GM19324 (cell line): Measurements from ENCODE around the gene ELMOD3.
"Not testable (repeated sequence)": the region's sequence is repeated elsewhere in the genome, so short reads cannot be mapped to it uniquely, and the experiment has no call there.

Experiments used
- ATAC-seq: cut with Tn5 transposase; IDR thresholded peaks from one replicate; pipeline ENCODE4 v1.9.1; 2021; ENCODE audit warnings: mild to moderate bottlenecking, moderate library complexity; ENCODE audit not compliant: unreplicated experiment, low FRiP score

The ELMOD3 gene

DNA sequence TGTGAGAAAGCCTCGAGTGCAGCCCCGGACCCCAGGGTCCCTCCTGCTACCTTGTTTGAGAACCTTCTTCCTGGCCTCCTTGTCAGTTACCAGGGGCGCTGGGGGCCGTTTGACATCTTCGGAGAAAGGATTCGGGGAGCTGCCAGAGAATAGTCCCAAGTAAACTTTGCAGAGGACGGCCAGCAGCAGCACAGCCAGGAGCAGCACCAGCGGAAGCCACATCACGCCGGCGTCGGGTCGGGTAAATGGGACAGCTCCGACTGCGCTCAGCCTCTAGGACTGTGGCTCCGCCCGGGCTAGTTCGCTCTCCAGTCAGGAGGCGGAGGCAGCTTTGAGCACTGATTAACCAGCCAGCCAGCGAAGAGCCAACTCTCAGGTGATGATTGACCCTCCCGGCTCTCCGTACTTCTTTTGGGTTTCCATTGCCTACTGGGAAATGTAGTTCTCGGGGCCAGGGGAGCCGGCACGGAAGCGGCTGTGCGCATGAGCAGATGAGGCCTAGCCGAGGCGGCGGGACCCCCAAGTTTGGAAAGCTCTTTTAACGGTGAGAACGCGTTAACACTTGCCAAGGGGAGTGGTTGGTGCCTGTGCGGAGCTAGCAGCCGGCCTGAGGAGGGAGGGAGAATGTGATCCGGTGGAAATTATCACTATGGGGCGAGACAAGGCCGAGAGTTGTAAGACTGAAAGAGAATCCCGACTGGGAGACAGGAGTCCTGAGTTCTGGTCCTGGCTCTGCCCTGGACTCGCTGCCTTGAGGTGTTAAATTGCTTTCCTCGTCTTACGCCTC lies at the start of gene ELMOD3, which contains the start of gene RETSAT:
Gene ELMOD3, plus strand, starts transcription at position 484 of the 787 bp plus-strand sequence. CDS start 2,430 bp downstream, outside the sequence.
Gene RETSAT, minus strand, starts transcription at position 243 of the 787 bp plus-strand sequence. Its CDS starts 21 bp downstream, at position 222.
- peak; percentile 96 for ATAC-seq

DNA sequence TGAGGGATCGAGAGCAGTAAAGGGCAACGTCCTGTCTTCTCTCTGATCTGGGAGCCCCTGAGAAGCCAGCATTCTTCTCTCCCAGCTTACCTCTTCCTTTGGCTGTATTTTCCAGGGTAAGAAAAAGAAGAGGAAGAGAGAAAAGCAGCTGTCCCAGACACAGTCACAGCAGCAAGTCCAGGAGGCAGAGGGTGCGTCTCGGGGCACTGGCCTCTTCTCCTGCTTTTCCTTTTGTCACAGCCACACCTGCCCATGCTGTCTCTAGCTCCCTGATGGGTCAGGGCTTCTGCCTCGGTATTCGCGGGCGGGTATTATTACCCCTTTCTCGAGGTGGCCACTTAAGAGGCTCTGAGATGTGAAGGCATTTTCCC lies 47.1 kb upstream of the ELMOD3 start:
- ATAC-seq = no peak

DNA sequence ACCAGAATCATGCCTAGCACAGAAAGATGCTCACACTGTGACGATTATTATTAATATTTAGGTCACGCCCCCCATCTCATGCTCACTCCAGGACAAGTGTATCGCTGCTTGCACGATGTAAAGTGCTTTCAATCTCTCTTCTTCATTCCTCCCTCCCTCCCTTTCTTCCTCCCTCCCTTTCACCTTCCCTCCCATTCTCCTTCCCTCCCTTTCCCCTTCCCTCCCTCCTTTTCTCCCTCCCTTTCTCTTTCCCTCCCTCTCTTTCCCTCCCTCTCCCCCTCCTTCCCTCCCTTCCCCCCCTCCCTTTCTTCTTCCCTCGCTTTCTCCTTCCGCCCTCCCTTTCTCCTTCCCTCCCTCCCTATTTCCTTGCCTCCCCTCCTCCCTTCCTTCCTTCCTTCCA lies 46.4 kb upstream of the ELMOD3 start:
- no peak for ATAC-seq

DNA sequence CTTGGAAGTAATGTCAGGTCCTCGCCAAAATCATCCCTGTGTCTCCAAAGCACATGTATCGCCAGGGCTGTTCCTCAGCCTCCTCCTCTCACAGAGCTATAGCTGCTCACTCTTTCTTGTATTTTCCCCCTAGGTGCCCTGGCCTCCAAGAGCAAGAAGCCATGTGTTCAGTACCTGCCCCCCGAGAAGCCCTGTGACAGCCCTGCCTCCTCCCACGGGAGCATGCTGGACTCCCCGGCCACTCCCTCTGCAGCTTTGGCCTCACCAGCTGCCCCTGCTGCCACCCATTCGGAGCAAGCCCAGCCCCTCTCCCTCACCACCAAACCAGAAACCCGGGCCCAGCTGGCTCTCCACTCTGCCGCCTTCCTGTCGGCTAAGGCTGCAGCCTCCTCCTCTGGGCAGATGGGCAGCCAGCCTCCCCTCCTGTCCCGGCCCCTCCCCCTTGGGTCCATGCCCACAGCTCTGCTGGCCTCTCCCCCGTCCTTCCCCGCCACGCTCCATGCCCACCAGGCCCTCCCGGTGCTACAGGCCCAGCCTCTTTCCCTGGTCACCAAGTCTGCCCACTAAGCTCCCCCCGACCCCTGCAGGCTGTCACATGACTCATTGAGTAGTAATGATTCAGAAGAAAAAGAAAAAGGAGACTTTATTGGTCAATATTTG lies 45.5 kb upstream of the ELMOD3 start:
- peak; percentile 39 for ATAC-seq

DNA sequence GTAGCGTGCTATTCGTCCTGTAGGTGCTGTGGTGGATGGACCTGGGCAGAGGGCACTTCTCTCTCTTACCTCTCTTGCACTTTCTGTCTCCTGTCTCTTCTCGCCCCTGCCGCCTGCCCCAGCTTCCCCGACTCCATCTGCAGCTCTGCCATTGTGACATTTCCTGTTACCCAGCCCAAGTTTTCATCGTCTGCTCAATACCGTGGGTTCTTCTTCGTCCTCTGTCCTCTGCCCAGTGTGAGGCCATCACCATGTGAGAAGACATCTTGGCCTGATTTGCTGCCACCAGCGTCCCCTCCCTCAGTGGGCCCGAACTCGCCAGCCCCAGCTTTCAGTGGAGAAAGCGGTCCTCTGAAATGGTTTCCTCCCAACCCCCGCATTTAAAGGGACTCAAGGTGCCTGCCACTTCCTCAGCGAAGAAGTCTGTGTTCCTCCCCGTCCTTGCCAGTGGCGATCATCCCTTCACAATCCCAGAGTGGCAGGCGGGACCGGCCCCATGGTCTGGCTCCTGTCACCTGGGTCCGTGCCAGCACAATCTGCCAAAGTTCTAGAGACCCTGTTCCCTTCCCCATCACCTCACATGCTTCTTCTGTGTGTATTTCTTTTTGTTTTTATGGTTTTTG lies 44.8 kb upstream of the ELMOD3 start:
- ATAC-seq = peak; percentile 39

DNA sequence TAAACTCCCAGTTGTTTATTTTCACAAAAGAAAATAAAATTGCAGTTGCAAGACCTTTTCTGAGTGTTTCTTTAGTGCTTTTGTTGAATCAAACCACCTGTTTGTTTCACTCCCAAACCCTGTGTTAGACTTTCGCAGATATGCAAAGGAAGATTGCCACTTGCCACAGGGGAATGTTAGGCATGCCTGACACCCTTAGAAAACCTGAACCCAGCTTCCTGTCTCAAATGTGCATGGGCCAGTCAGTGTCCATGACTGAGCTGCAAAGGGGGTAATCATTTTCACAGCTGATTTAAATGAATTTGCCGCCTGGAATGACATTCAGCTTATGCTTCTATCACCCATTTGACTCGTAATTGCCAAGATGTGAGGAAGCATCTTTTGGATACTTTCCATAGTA lies 44.2 kb upstream of the ELMOD3 start:
- ATAC-seq = peak; percentile 64

DNA sequence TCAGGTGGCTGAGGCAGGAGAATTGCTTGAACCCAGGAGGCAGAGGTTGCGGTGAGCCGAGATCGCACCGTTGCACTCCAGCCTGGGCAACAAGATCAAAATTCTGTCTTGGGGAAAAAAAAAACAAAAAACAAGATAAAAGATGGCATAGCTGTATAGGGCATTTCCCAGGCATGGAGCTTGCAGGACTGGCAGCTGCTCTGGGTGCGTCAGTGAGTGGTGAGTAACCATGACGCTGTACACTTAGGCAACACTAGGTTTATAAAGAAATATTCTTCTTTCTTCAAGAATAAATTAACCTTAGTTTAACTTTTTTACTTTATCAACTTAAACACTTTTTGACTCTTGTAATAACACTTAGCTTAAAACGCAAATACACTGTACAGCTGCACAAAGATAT lies 42.2 kb upstream of the ELMOD3 start:
- no peak for ATAC-seq

DNA sequence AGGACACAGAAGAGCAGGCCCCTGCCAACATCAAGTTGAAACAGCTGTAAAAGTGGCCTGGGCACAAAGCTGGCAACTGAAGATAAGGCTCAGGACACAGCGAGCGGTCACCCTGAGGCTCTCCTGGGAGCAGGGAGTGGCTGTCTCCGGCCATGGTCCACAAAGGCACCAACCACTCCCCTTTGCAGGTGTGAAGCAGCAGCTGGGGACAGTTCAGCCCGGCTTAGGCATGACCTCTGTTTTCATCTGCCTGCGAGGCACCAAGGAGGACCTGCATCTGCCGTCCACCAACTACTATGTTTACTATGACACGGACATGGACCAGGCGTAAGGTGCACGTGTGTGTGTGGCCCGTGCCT lies 39.7 kb upstream of the ELMOD3 start:
- ATAC-seq = no peak

DNA sequence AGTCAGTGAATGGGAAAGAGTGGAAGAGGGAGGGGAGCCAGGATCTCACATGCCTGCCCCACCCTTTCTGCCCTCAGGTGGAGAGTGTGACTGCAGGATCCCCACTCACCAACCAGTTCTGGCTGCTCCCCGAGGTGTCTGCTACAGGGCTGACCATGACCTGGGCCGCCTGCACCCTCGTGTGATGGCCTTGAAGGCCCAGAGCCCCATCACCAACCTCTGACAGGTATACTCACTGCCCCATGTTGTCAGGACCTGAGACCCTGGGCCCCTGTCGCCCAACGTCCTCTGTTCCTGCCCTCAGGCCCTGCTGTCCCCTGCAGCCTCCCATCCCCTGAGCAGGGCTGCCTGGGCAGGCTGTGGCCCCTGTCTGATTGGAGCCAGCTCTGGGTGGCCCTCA lies 38.6 kb upstream of the ELMOD3 start:
- not testable (repeated sequence) for ATAC-seq

DNA sequence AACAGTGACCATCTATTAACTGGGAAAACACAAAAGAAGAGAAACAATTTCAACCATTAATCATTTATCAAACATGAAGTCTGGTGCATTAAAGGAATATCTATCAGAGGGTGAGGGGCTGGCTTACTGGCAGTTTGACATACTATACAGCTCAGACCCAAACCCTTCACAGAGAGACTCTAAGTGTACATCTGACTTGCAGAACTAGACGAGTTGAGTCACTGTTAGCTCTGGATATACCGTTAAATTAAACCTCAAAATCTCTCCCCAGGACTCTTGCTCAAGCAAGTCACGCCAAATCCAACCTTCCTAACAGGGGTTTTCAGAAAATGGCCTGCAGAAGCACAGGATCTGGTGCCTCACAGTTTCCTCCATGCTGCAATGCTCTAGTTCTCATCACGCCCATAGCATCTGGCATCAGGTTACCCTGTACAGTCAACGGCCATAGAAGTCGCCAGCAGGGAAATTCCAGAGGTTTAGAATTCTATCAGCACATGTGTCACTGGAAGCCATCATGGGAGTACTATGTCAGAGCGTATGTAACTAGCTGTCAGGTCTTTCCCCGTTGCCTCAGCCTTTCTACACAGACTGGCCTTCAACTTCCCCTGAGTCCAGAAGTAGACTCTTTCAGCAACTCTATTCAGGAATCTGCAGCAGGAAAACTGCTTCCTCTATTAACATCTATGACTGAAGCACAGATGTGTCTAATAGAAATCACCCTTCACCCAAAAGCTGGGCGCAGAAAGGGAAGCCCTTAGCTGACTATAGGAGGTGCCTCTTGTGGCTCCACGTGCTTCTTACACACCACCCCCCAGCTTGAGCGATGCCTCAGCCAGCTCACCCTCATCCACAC lies 36.1 kb upstream of the ELMOD3 start:
- ATAC-seq = no peak

DNA sequence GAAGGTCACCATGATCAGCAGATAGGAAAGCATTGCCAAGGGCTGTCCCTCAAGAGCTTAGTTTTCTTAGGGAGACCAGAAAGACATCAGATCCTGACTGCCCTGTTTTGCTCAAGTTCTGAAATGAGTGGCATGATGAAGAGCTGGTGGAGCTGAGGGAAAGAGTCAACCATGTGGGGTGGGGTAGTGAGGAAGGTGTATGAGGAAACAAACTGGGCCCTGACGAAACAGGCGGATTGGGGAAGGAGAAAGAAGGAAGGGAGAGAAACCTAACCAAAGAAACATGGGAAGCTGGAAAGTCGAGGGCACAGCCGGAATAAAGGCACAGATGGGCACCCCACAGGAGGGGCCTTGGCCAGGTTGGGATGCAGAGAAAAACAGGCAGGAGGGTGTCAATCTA lies 34.8 kb upstream of the ELMOD3 start:
- ATAC-seq = no peak

DNA sequence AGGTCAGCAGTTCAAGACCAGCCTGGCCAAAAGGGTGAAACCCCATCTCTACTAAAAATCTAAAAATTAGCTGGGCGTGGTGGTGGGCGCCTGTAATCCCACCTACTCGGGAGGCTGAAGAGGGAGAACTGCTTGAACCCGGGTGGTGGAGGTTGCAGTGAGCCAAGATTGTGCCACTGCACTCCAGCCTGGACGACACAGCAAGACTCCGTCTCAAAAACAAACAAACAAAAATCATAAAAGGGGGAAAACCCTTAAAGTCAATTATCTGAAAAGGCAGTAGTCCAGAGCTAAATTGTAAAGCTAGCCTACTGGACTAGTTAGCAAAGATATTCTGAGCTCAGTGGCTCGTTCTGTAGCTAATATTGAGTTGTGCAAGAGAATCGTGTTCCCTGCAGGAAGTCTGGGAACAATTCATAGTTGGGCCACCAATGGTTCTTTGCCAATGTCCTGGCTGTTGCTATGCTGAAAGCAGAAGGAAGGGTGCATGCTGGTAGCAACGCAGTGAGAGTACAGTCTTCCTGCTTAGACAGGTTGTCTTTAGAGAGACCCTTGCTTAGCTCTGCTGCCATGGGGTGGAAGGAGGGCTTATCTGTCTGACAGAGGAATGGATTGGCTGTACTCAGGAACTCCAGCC lies 31.1 kb upstream of the ELMOD3 start:
- no peak for ATAC-seq

DNA sequence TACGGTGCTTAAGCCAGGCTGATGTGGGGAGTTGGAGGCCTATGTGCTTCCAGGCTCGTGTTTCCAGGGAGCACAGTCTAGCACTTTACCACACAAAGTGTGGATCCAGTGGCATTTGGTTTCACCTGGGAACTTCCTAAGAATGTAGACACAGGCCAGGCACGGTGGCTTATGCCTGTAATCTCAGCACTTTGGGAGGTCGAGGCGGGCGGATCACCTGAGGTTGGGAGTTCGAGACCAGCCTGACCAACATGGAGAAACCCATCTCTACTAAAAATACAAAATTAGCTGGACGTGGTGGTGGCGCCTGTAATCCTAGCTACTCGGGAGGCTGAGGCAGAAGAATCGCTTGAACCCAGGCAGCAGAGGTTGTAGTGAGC lies 30.6 kb upstream of the ELMOD3 start:
- ATAC-seq = not testable (repeated sequence)

DNA sequence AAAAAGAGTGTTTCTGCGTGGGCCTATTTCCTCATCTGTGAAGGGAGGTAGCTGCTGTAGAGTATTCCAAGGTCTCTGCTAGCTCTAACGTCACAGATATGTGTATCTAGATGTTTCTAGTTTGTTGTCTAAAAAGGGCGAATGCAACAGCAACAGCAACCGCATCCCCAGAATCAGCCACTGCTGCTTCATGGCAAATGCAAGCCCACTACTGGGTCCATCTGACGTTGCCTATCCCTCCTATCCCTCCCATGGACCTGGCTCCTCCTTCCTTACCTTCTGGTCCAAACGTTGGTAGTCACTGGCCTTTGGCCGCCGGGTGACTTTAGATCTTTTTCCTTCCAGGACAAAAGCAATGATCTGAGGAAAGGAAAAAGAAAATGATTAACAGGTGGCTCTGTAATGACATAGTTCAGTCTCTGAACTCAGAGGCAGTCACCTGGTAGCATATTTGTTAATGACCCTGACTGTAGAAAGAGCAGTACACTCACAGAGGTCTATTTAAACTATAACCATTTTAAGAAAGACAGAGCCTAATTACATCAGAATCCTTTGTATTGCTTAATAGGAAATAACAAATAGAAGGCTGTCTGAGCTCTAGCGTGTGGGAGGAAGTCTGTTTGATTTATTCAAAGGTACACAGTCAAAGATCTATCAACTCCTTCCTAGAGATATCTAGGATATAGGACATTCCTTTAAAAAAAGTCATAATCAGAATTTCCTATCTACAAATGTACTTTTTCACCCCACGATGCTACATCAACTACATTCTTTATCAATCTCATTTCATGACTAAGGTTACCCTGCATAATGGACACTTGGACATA lies 29.7 kb upstream of the ELMOD3 start:
- no peak for ATAC-seq

DNA sequence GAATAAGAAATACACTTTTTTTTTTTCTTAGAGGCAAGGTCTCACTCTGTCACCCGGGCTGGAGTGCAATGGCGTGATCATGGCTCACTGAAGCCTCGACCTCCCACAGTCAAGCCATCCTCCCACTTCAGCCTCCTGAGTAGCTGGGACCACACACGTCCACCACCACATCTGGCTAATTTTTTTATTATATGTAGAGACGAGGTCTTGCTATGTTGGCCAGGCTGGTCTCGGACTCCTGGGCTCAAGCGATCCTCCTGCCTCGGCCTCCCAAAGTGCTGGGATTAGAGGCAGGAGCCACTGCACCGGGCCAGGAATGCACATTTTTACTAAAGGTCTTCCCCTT lies 29.1 kb upstream of the ELMOD3 start:
- no peak for ATAC-seq

DNA sequence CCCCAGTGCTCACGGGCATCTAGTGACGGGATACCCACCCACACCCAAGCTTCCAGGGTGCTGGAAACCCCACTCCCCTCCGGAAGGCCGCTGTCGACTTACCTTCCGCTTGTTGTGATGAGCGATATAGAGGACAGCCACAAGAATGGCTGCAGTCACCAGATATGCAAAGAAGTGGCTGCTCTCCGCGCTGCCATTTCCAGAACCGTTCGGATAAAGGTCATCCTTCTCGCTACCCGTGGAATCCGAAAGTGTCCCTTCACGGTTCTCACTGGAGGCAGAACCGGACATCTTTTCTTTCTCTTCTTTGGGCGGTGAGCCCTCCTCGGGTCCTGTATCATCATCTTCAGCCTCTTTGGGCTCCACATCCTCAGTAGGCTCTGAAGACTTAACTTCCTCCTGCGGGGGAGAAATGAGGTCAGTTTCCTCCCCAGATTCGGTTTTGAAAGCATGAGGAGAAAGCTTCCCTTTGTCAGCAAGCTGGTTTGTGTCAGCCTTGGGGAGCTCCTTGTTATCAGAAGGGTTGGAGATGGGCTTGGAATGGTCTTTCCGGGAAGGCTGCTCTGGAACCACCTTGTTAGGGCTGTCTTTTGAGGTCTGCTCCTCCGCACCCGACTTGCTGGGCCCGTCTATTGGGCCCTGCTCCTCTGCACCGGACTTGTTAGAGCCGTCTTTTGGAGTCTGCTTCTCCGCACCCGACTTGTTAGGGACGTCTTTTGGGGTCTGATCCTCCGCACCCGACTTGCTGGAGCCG lies 28.0 kb upstream of the ELMOD3 start:
- ATAC-seq = peak; percentile 31

DNA sequence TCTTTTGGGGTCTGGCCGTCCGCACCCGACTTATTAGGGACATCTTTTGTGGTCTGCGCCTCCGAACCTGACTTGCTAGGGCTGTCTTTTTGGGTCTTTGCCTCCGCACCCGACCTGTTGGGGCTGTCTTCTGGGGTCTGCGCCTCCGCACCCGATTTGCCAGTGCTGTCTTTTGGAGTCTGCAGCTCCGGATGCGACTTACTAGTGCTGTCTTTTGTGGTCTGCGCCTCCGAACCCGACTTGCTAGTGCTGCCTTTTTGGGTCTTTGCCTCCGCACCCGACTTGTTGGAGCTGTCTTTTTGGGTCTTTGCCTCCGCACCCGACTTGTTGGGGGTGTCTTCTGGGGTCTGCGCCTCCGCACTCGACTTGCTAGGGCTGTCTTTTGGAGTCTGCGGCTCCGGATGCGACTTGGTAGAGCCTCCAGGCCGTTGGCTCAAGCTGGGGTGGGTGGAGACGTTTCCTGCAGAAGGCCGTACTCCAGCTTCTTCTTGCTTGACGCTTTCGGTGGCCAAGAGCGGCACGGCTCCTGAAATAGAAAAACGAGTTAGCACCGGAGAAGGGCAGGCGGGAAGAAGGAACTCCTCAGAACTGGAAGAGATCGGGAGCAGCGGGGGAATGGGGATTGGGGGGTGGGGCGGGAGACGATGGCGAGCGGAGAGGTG lies 27.3 kb upstream of the ELMOD3 start:
- ATAC-seq = no peak
